ENCODE data around the gene UQCR11.

Gene UQCR11

GRCh38 chr19:1563251-1563650 lies 42.0 kb downstream of the UQCR11 start:
- DNase-seq: no peak

GRCh38 chr19:1561236-1561842 lies 43.9 kb downstream of the UQCR11 start:
- DNase-seq: no peak

DNA sequence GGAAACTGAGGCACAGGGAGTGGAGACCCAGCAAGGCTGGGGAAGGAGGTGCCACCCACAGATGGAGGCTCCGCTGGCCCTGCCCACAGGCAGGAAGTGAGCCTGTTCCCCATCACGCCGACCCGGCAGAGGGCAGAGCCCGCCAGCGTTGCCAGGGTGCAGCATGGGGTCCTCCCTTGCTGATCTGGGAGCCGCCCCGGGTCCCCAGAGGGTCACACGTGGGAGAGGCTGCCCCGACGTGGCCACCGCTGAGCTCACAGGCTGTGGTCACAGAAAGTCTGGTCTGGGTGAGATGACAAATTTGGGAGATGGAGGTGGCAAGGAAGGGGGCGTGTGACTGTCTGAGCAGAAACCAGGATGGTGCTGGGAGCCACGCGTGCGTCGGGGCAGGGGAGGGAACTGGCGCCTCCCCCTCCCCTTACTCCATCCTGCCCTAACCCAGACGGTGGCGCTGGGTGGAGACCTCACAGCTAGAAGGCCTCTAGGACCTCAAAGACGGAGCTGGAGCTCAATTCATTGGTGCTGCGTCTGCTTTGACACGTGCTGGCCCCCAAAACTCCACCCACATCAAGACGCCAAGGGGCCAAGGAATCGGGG lies 44.9 kb downstream of the UQCR11 start:
- DNase-seq: no peak

- no peak for DNase-seq
These were observed 46.7 kb downstream of the UQCR11 start for GRCh38 chr19:1558552-1558951.

DNA sequence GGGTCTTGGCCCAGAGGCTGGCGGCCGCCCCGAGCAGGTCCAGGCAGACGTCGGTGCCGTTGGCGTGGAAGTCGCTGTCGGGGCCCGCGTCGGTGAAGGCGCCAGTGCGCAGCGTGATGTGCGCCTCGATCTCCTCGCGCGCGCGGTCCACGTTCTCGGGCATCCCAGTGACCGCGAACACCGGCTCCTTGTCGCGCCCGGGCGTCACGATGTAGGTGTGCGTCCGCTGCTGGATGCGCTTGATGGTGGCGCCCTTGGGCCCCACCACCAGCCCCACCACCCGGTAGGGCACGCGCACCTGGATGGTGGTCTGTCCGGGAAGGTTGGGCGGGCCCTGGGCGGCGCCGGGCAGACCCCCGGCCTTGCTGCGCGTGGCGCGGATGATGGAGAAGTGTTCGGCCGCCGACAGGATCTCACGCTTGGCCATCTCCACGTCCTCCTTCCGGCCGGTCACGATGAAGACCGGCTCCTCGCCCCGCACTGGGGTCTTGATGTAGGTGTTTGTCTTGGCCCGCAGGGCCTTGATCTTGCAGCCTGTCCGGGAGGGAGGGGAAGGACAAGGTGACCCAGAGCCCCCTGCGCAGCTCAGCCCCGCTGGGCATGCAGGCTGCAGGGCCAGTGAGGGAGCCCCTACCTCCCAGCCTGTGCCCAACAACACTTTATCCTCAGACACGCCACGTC lies 48.7 kb downstream of the UQCR11 start:
- no peak for DNase-seq

DNA sequence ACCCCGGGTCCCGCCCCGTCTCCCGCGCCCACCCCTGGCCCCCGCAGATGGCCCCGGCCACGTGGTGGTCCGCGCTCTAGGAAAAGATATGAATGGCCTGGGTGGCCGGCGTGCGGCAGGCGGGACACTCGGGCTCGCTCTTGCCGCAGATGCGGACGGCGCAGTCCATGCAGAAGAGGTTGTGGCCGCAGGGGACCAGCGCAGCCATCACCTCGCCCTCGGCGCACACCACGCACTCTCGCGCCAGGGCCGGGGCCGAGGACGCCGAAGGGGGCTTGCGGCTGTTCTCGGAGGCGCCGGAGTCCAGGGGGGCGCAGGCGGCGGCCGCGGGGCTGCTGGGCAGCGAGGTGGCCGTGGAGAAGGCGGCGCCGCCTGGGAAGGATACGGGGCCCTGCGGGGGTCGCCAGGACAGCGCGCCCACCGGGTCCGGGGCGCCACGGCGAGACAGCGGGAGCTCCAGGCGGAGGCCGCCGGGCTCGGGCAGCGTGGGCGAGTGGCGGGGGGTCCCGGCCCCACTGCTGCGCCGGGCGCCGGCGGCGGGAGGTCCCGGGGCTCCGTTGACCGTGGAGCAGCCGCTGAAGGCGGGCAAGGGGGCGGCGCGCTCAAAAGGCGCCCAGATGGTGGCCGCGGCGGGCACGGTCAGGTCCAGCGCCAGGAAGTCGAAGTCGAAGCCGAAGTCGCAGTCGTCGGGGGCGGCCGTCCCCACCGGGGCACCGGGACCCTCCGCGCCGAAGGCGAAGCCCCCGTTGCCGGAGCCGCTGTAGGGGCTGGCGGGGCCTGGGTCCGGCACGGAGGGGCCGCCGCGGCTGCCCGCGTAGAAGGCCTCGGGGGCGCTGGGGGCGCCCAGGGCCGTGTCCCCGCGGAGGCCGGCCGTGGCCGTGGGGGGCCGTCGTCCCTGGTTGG lies 49.5 kb downstream of the UQCR11 start:
- no peak for DNase-seq

DNA sequence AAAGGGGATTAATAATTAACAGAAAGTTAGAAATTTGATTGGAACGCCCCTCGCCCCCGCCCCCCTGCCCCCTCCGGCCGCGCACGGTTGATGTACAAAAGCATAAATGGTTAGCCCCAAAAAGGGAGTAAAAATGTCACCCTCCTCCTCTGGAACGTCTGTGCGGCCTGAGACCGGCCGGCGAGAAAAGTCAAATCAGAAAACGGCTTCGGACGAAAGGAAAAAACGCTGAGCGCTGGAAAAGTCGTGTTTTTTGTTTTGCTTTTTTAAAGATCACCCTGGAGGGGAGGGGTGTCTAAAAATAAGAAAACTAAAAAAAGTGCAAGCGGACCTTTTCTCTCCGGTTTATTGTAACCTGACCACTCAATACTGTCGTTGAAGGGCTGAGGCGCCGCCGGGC lies 50.3 kb downstream of the UQCR11 start:
- DNase-seq: no peak

- DNase-seq: no peak
These were observed 51.8 kb downstream of the UQCR11 start for GRCh38 chr19:1553415-1553814.

- DNase-seq: no peak
These were observed 53.9 kb downstream of the UQCR11 start for GRCh38 chr19:1551068-1552040.

DNA sequence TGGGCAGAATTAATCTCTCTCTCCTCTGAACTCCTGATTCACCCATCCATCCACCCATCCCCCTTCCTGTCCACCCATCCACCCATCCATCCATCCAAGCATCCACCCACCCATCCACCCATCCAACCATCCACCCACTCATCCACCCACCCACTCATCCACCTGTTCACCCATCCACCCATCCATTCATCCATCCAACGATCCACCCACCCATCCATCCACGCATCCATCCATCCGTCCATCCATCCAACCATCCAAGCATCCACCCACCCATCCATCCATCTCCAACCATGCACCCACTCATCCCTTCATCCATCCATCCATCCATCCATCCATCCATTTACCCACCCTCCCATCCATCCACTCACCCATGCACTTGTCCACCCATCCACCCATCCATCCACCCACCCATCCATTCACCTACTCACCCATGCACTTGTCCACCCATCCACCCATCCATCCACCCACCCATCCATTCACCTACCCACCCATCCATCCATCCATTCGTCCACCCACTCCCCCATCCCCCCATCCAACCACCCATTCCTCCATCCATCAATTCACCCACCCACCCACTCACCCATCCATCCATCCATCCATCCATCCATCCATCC lies 55.8 kb downstream of the UQCR11 start:
- no peak for DNase-seq

Measured in NCI-H446 treated with DMSO at 0.1 percent for 48 hours (cell line).